Measurements from ENCODE around the gene AGTPBP1.

GRCh38 chr9:85514256-85514655, 227.5 kb downstream of the AGTPBP1 start:
- TF ChIP-seq POLR2A (IDR thresholded peaks at IDR 0.05) (no peak), CTCF (IDR thresholded peaks at IDR 0.05) (no peak)
